ENCODE data around the gene CEP19. TPM values are rescaled to one million over a fixed set of nuclear protein-coding genes. Genes with fewer than 3 reads are reported as not detected.

The CEP19 gene
- total and polyA plus RNA-seq, 12 donors, result 0.55 to 2.3 (median 0.84) TPM

GRCh38 chr3:196694202-196694638 is 17.8 kb downstream of the CEP19 start:
- peaks cover 0 to 5% (median 0%) of the 10 kb centered on the region in 7 donors for H3K27me3 ChIP-seq
- DNase-seq, result no peak
- no peak overlapping the region for H3K4me3 ChIP-seq
- TF ChIP-seq CTCF (IDR thresholded peaks at IDR 0.05), result peak in 3 of 9 donors; percentile 12 to 25 (median 13)
- peaks cover 0 to 36% (median 0%) of the 10 kb centered on the region in 9 donors for H3K4me1 ChIP-seq
- WGBS, 2 donors, result 7 to 18% methylated on average over 1 of the region's 1 CpG
- ATAC-seq, result no peak
- no peaks in the 10 kb centered on the region for H3K9me3 ChIP-seq
- H3K36me3 ChIP-seq, result no peaks in the 10 kb centered on the region
- intact Hi-C loops (cut with DNase I), result no loop called here
- H3K27ac ChIP-seq, result no peak overlapping the region

GRCh38 chr3:196691386-196691785 is 20.7 kb downstream of the CEP19 start:
- 75 to 77% methylated on average over 8 of the region's 8 CpGs for WGBS, 2 donors
- Histone ChIP-seq H3K9me3 (no peaks in the 10 kb centered on the region), H3K4me1 (peaks cover 0 to 64% (median 0%) of the 10 kb centered on the region in 9 donors), H3K27me3 (peaks cover 0 to 5% (median 0%) of the 10 kb centered on the region in 7 donors), H3K36me3 (no peaks in the 10 kb centered on the region), H3K27ac (peak overlapping the region in 1 of 10 donors; percentile 86), H3K4me3 (peak overlapping the region in 1 of 10 donors; percentile 23)
- DNase-seq (no peak), ATAC-seq (no peak)
- intact Hi-C loops (cut with DNase I), result no loop called here
- no peak for TF ChIP-seq CTCF (IDR thresholded peaks at IDR 0.05)

GRCh38 chr3:196689941-196690660 is 21.9 kb downstream of the CEP19 start:
- ATAC-seq, result no peak
- peak overlapping the region in 1 of 10 donors; percentile 23 for H3K4me3 ChIP-seq
- no peaks in the 10 kb centered on the region for H3K36me3 ChIP-seq
- peak overlapping the region in 1 of 10 donors; percentile 86 for H3K27ac ChIP-seq
- intact Hi-C loops (cut with DNase I), result loop anchor here in 9 of 10 donors (5.0 to 10.0 kb wide), 4 partner anchors 83 to 163 kb away; no protein-coding TSS in a partner anchor
- peaks cover 0 to 73% (median under 1%) of the 10 kb centered on the region in 9 donors for H3K4me1 ChIP-seq
- no peak for DNase-seq
- 89 to 94% methylated on average over 17 of the region's 17 CpGs for WGBS, 2 donors
- peaks cover 0 to 5% (median 0%) of the 10 kb centered on the region in 7 donors for H3K27me3 ChIP-seq
- no peak for TF ChIP-seq CTCF (IDR thresholded peaks at IDR 0.05)
- no peaks in the 10 kb centered on the region for H3K9me3 ChIP-seq

GRCh38 chr3:196688349-196688748 is 23.7 kb downstream of the CEP19 start:
- intact Hi-C loops (cut with DNase I), result loop anchor here in 9 of 10 donors (5.0 to 10.0 kb wide), 4 partner anchors 81 to 161 kb away; no protein-coding TSS in a partner anchor
- WGBS, 2 donors, result 29 to 38% methylated on average over 5 of the region's 5 CpGs
- ATAC-seq, result peak; percentile 41 to 94 (median 76)
- peak overlapping the region in 1 of 10 donors; percentile 18 for H3K4me3 ChIP-seq
- H3K9me3 ChIP-seq, result no peaks in the 10 kb centered on the region
- no peaks in the 10 kb centered on the region for H3K36me3 ChIP-seq
- no peaks in the 10 kb centered on the region for H3K27me3 ChIP-seq
- peak; percentile 20 to 30 for DNase-seq
- TF ChIP-seq CTCF (IDR thresholded peaks at IDR 0.05), result no peak
- H3K4me1 ChIP-seq, result peaks cover 0 to 72% (median 10%) of the 10 kb centered on the region in 9 donors
- peak overlapping the region in 3 of 10 donors; percentile 31 to 86 (median 46) for H3K27ac ChIP-seq
